ENCODE data around the gene CCSER1.
"Not testable (repeated sequence)": the region's sequence is repeated elsewhere in the genome, so short reads cannot be mapped to it uniquely, and the experiment has no call there.

CCSER1 gene

GRCh38 chr4:90317785-90318184, 190.6 kb downstream of the CCSER1 start:
- no peak for DNase-seq

GRCh38 chr4:90318193-90318592, 191.0 kb downstream of the CCSER1 start:
- DNase-seq: no peak

- peak; percentile 50 for DNase-seq
Measured at GRCh38 chr4:90328558-90328957, 201.4 kb downstream of the CCSER1 start.

DNA sequence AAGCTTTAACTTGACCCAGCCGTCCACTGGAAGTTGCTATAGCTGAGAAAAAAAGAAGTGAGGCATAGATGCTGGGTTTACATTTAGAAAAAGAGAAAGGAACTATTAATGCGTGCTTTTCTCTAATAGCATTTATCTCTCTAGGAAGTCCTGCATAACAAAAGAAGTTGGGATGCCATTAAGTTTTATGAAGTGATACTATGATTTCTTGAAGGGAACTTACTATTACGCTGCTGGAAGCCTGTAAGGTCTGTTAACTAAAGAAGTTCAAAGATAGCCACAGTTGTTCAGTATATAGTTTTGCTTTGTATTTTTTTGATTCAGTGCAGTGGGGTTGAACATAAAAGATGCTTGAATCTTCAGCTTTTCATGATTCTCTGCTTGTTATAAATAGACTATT, 203.4 kb downstream of the CCSER1 start:
- DNase-seq: no peak

GRCh38 chr4:90345549-90346215, 218.5 kb downstream of the CCSER1 start:
- no peak for DNase-seq

GRCh38 chr4:90349636-90350035, 222.4 kb downstream of the CCSER1 start:
- no peak for DNase-seq

GRCh38 chr4:90357117-90357710, 230.0 kb downstream of the CCSER1 start:
- DNase-seq: peak; percentile 29

DNA sequence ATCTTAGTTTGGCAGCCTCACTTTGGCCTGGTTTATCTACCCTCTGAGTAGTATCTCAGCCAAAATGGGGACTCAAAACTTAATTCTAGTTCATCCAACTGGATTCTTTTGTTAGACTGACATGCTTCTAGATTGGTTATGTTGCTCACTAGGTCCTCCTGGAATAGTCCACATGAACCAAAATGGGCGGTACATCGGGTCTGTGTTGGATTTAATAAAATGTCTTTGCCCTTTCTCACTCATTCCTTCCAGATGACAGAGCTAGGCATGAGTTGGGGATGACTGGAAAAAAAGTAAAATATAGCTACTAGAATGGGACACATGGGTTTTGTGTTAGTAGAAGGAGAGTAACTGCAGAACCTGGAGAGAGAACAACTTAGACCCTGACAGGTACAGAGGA, 247.9 kb downstream of the CCSER1 start:
- no peak for DNase-seq

- DNase-seq: no peak
Measured at GRCh38 chr4:90393215-90393614, 266.0 kb downstream of the CCSER1 start.

GRCh38 chr4:90403781-90404180, 276.6 kb downstream of the CCSER1 start:
- no peak for DNase-seq

DNA sequence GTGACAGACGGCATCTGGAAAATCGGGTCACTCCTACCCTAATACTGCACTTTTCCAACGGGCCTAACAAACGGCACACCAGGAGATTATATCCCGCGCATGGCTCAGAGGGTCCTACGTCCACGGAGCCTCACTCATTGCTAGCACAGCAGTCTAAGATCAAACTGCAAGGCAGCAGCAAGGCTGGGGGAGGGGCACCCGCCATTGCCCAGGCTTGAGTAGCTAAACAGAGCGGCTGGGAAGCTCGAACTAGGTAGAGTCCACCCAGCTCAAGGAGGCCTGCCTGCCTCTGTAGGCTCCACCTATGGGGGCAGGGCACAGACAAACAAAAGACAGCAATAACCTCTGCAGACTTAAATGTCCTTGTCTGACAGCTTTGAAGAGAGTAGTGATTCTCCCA, 280.7 kb downstream of the CCSER1 start:
- not testable (repeated sequence) for DNase-seq

DNA sequence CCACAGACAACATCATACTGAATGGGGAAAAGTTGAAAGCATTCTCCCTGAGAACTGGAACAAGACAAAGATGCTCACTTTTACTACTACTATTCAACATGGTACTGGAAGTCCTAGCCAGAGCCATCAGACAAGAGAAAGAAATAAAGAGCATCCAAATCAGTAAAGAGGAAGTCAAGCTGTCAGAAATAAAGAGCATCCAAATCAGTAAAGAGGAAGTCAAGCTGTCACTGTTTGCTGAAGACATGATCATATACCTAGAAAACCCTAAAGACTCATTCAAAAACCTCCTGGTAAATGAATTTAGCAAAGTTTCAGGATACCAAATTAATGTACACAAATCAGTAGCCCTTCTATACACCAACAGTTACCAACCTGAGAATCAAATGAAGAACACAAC, 285.6 kb downstream of the CCSER1 start:
- DNase-seq: not testable (repeated sequence)

DNA sequence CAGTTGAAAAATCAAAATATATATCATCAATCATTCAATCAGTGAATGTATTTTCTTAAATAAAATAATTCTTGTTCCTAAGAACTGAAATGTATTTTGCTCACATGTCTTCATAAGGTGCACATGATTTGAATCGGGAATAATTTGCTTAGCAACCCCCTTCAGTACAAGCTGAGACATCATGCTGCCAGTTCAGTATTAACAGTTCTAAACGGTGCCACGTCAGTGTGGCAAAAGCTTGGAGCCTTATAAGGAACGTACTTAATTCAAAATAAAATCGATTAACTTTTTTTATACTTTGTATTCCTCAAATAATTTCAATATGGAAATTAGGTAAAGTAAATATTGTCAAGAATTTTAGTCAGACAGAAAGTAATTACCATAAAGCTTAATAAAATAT, 287.9 kb downstream of the CCSER1 start:
- DNase-seq: no peak

DNA sequence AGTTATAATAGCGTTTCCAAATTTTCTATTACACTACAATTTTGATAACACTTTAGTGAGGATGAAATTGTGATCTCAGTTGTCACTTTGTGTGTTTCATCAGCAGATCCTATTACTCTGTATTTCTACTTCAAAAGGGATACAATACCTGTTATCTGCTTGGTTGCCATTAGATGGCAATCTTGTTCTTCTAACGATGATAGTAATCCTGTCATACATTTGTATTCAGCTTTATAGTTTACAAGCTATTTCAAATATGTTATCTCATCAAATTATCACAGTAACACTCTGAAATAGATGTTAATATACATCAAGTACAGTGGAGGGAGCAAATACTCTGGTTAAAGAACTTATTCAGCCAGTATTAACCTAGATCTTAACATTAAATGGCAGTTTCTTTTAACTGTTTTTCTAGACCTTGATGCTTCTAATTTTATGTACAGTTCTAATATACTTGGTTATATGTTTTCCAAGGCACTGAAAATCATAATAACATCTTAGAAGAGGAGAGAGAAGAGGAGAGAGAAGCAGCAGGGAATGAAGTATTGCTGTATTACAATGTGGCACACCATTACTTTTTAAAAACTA, 292.0 kb downstream of the CCSER1 start:
- no peak for DNase-seq

GRCh38 chr4:90421161-90421560, 294.0 kb downstream of the CCSER1 start:
- DNase-seq: no peak

DNA sequence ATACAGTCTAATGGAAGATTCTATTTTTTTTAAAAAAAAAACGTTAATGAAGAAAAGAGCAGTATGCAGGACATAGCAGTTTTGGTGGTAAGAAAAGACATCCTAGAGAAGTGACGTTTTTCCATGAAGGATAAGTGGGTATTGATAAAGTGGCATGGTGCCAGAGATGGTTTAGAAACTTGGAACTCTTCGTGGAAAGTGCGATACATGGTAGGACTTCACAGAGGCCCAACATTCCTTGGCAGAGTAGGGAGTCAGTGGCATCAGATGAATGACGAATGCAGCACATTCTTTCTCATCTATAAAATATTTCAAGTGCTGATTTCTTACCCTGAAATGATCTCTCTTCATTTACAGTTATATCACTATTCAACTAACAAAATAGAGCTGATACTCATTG, 298.7 kb downstream of the CCSER1 start:
- DNase-seq: no peak

GRCh38 chr4:90438522-90438921, 311.3 kb downstream of the CCSER1 start:
- DNase-seq: no peak

DNA sequence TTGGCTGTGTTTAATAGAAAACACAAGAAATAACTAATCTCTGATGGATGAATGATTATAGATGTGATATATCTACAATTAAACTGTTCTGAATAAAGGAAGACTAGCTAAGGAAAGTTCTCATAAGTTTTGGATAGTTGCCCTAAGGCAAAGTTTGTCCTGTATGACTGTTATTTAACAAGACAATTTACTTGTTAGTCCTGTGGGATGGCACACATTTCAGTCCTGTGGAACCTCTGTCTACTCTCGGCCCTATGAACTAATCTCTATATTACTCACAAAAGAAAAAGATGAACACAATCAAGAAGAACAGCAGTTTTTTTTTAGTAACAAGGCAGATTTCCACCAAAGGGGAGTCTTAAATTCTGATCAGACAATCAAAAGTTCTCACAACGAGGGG, 314.6 kb downstream of the CCSER1 start:
- no peak for DNase-seq

GRCh38 chr4:90442619-90443018, 315.4 kb downstream of the CCSER1 start:
- no peak for DNase-seq

DNA sequence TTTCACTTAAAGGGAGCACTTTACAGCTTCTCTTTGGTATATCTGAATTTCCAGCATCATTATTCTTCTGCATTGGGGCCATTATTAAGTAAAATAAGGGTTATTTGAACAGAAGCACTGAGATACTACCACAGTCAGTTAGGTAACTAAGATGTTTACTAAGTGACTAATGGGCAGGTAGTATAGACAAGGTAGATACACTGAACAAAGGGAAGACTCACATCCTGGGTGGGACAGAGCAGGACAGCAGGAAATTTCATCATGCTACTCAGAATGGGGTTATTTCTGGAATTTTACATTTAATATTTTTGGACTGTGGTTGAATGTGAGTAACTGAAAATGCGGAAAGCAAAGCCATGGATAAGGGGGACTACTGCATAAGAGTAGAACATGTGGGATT, 316.0 kb downstream of the CCSER1 start:
- no peak for DNase-seq

DNA sequence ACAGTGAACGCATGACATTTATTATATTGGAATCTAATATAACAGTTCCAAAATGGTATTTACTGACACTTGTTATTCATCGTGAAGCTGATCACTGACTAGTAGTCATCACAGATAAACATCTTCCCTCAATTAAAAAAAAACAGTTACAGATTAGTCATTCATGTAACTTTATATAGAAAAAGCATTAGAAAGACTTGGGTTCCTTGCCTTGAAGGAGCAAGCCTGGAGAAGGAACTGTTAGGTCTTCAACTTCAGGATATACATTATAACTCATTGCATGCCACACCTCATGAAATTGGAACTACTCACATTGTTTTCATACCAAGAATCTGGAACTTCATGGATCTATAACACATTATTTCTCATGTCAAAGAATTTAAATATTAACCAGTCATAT, 317.7 kb downstream of the CCSER1 start:
- DNase-seq: no peak

- DNase-seq: no peak
Measured at GRCh38 chr4:90445380-90445779, 318.2 kb downstream of the CCSER1 start.

DNA sequence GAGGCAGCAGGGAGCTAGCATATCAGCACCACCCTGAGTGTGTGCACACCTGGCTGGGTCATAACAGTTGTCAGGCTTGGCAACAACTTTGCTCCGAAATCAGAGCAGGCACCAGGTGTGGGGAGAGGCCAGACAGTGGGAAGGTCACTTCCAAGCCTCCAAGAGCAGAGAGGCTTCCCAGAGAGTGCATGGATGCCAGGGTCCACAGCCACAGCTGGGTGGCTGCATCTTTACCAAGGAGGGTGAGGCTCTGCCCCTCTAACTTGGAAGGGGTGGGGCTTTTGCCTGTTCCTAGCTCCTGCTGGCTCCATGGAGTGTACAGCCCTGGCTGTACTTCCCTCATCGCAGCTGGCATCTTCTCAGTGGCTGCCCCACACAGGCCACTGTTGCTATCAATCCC, 322.4 kb downstream of the CCSER1 start:
- DNase-seq: no peak

- DNase-seq: no peak
Measured at GRCh38 chr4:90456891-90457290, 329.7 kb downstream of the CCSER1 start.

DNA sequence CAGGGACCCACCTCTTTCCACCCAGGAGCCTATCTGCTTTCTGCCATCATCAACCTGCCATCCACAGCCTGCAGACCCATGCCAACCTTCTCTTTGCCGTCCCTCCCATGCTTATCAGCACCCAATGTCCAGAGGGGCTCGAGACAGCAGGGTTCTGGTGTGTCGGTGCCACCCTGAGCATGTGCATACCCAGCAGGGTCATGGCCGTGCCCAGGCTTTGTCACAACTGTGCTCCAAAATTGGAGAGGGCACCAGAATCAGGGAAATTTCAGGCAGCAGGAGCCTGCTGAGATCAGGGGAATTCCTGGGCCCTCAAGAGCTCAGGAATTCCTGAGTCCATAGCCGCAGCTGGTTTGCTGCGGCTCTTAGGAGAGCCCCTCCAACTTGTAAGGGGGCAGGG, 330.6 kb downstream of the CCSER1 start:
- no peak for DNase-seq
